ENCODE measurements around the gene CERS6. TPM values are rescaled to one million over a fixed set of nuclear protein-coding genes. Genes with fewer than 3 reads are reported as not detected.

CERS6 gene
- total RNA-seq, 1 donor from 2014 or later = 55.3 TPM

- FAIRE-seq (no peak), DNase-seq (ENCODE audit: low read depth) (no peak)
- no peak for TF ChIP-seq CTCF (IDR thresholded peaks at IDR 0.05; ENCODE audit: insufficient read depth, low read length, severe bottlenecking)
- H3K36me3 ChIP-seq (ENCODE audit: control insufficient read depth, insufficient read depth, low read length) = no peaks in the 10 kb centered on the region
- no peak overlapping the region for H3K4me3 ChIP-seq (ENCODE audit: low read depth, low read length)
- no peaks in the 10 kb centered on the region for H3K27me3 ChIP-seq (ENCODE audit: control insufficient read depth, insufficient read depth, low read length)
Measured at GRCh38 chr2:168649105-168649504, 193.0 kb downstream of the CERS6 start.

- no peak for DNase-seq (ENCODE audit: low read depth)
- TF ChIP-seq CTCF (IDR thresholded peaks at IDR 0.05; ENCODE audit: insufficient read depth, low read length, severe bottlenecking) = no peak
- H3K36me3 ChIP-seq (ENCODE audit: control insufficient read depth, insufficient read depth, low read length) = no peaks in the 10 kb centered on the region
- FAIRE-seq = no peak
- H3K4me3 ChIP-seq (ENCODE audit: low read depth, low read length) = no peak overlapping the region
- no peaks in the 10 kb centered on the region for H3K27me3 ChIP-seq (ENCODE audit: control insufficient read depth, insufficient read depth, low read length)
Measured at GRCh38 chr2:168649562-168649961, 193.5 kb downstream of the CERS6 start.

GRCh38 chr2:168650139-168650538 is 194.1 kb downstream of the CERS6 start:
- Histone ChIP-seq H3K4me3 (ENCODE audit: low read depth, low read length) (no peak overlapping the region), H3K36me3 (ENCODE audit: control insufficient read depth, insufficient read depth, low read length) (no peaks in the 10 kb centered on the region), H3K27me3 (ENCODE audit: control insufficient read depth, insufficient read depth, low read length) (no peaks in the 10 kb centered on the region)
- TF ChIP-seq CTCF (IDR thresholded peaks at IDR 0.05; ENCODE audit: insufficient read depth, low read length, severe bottlenecking) = no peak
- DNase-seq (ENCODE audit: low read depth) (no peak), FAIRE-seq (no peak)

- H3K27me3 ChIP-seq (ENCODE audit: control insufficient read depth, insufficient read depth, low read length) = no peaks in the 10 kb centered on the region
Measured at GRCh38 chr2:168650781-168651180, 194.7 kb downstream of the CERS6 start.

GRCh38 chr2:168652997-168653921 is 197.2 kb downstream of the CERS6 start:
- no peaks in the 10 kb centered on the region for H3K27me3 ChIP-seq (ENCODE audit: control insufficient read depth, insufficient read depth, low read length)
- DNase-seq (ENCODE audit: low read depth) = no peak
- H3K4me3 ChIP-seq (ENCODE audit: low read depth, low read length) = no peak overlapping the region
- TF ChIP-seq CTCF (IDR thresholded peaks at IDR 0.05; ENCODE audit: insufficient read depth, low read length, severe bottlenecking) = no peak
- H3K36me3 ChIP-seq (ENCODE audit: control insufficient read depth, insufficient read depth, low read length) = no peaks in the 10 kb centered on the region
- FAIRE-seq = no peak

More at GRCh38 chr2:168650781-168651180, 194.7 kb downstream of the CERS6 start:
- no peak for FAIRE-seq
- DNase-seq (ENCODE audit: low read depth) = no peak
- TF ChIP-seq CTCF (IDR thresholded peaks at IDR 0.05; ENCODE audit: insufficient read depth, low read length, severe bottlenecking) = no peak
- no peaks in the 10 kb centered on the region for H3K36me3 ChIP-seq (ENCODE audit: control insufficient read depth, insufficient read depth, low read length)
- H3K4me3 ChIP-seq (ENCODE audit: low read depth, low read length) = no peak overlapping the region

All from bronchial epithelial cell (primary cell).